Astrocyte (in vitro differentiated cells and primary cell): ENCODE results near the gene AMPD3.

Experiments used
- CTCF ChIP-seq: IDR thresholded peaks from 2 replicates; pipeline ENCODE4 v1.5.1; 2011; ENCODE audit warnings: low read depth, mild to moderate bottlenecking, inconsistent platforms, low read length, moderate library complexity; ENCODE audit not compliant: insufficient read depth
- EZH2 ChIP-seq: IDR thresholded peaks from 2 replicates; pipeline ENCODE4 v1.6.1; 2012; ENCODE audit warnings: mild to moderate bottlenecking, low read length, inconsistent platforms; ENCODE audit not compliant: insufficient read depth

- no peak for TF ChIP-seq CTCF
- TF ChIP-seq EZH2: no peak
These were observed 23.8 kb downstream of the AMPD3 start for GRCh38 chr11:10478574-10479550.
